HG02970 (cell line): ENCODE results near the gene NDUFAF5.

Experiments used
- ATAC-seq: cut with Tn5 transposase; IDR thresholded peaks from one replicate; pipeline ENCODE4 v1.9.1; 2021; ENCODE audit warnings: mild to moderate bottlenecking, moderate library complexity, moderate number of reproducible peaks; ENCODE audit not compliant: unreplicated experiment, low FRiP score

Gene NDUFAF5

DNA sequence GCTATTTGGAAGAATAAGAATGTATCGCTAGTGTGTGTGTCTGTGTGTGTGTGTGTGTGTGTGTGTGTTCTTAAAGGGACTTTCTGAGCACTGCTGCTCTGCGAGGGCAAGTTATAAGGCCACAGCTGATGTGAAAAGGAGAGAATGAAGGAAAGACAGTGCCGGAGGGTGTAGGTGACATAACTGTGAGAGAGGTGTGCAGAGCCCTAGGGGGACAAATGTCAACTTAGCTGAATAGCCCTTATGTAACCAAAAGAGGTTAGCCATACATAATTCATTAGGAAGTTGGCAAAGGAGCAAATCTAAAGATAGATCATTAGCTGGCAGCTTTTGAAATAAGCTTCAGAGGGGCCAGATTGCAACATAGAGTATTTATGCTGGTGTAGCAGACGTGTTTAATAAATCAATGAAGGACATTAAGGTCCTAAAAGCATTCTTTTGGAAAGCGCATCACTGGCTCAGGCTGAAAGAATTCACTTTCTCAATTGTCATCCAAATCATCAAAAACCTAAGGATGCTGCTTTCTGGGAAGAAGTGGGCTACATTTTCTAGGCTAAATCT is 81.0 kb downstream of the NDUFAF5 start:
- ATAC-seq = no peak

DNA sequence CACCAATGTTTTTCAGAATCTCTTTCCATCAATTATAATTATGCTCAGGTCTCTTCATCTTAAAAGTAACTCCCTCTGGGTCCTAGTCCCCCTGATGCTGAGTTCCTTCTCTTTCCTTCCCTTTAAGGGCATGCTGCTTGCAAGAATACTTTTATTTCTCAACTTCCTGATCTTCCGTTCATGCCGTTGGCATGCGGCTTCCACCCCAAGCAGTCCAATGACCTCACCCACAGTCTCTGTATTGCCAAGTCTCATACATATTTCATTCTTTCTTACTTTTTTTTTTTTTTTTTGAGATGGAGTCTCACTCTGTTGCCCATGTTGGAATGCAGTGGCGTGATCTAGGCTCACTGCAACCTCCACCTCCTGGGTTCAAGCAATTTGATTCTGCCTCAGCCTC is 83.5 kb downstream of the NDUFAF5 start:
- ATAC-seq = no peak

DNA sequence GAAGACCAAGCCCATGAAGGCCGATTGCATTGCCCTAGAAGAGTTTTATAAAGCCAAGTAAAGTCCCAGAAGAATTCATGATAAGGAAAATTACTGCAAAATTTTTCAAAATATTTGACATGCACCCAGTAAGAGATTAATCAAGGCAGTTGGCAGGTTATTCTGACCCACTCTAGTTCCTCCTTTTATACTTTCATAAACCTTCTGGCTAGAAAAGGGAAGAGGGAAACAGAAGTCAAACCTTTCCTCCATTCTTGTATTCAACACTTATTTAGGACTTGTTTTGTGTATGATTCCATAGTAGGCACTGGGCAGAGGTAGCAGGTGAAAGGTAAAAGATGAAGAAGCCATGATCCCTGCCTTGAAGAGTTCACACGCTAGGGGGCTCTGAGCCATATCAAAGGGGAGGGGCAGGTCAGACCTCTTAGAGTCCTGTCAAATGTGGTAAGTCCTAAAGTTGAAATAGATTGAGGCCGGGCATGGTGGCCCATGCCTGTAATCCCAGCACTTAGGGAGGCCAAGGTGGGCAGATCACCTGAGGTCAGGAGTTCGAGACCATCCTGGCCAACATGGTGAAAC is 85.4 kb downstream of the NDUFAF5 start:
- ATAC-seq = no peak
